ENCODE data around the gene SLC13A1.
"Not testable (repeated sequence)": the region's sequence is repeated elsewhere in the genome, so short reads cannot be mapped to it uniquely, and the experiment has no call there.

The SLC13A1 gene

GRCh38 chr7:123230147-123230546 lies 30.4 kb upstream of the SLC13A1 start:
- no peak for TF ChIP-seq CTCF (IDR thresholded peaks at IDR 0.05; ENCODE audit: insufficient read depth, missing control alignments)
- DNase-seq (ENCODE audit: insufficient read length, low spot score) = no peak
- FAIRE-seq = no peak

DNA sequence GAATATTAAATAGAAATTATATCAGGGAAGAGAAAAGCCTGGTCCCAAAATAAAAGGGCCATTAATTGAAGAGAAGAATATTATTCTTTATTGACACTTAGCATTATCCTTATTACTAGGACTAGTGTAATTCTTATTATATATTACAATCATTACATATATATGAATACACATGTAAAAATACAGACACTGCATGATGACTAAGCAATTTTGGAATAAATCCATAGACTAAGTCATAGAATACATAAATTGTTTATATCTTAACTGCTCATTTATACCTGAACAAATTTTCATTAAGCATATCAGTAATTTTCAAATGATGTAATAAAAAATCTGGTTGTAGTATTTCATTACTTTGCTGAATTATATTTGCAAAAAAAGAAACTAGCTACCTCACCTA lies 29.7 kb upstream of the SLC13A1 start:
- no peak for FAIRE-seq
- no peak for TF ChIP-seq CTCF (IDR thresholded peaks at IDR 0.05; ENCODE audit: insufficient read depth, missing control alignments)
- DNase-seq (ENCODE audit: insufficient read length, low spot score) = no peak

DNA sequence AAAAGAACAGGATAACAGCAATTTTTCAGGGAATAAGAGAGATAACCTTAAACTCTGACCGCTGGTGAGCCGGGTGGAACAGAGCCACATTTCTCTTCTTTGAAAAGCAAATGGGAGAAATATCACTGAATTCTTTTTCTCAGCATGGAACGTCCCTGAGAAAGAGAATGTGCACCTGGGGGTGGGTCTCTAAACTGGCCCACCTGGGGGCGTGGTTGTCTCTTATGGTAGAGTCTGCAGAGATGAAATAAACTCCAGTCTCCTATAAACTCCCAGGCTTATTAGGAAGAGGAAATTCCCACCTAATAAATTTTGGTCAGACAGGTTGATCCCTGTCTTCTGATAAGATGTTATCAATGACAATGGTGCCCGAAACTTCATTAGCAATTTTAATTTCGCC lies 27.9 kb upstream of the SLC13A1 start:
- FAIRE-seq; DNase-seq (ENCODE audit: insufficient read length, low spot score): not testable (repeated sequence)

DNA sequence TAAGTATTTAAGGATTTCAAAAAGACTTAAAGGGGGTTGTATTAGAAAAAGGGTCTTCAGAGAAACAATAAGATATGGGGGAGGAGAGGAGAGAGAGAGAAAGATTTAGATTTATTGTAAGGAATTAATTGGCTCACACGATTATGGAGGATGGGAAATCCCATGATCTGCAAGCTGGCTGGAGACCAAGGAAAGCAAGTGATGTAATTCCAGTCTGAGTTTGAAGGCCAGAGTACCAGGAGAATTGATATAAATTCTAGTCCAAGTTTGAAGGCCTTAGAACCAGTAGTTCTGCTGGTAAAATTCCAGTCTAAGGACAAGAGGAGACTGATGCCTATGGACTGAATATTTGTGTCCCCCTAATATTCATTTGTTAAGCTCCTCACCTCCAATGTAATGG lies 20.6 kb upstream of the SLC13A1 start:
- no peak for DNase-seq (ENCODE audit: insufficient read length, low spot score)
- FAIRE-seq = no peak

GRCh38 chr7:123218866-123219265 lies 19.1 kb upstream of the SLC13A1 start:
- FAIRE-seq (no peak), DNase-seq (ENCODE audit: insufficient read length, low spot score) (no peak)
- no peak for TF ChIP-seq CTCF (IDR thresholded peaks at IDR 0.05; ENCODE audit: insufficient read depth, missing control alignments)

More for the DNA sequence above, 20.6 kb upstream of the SLC13A1 start:
- TF ChIP-seq CTCF (IDR thresholded peaks at IDR 0.05; ENCODE audit: insufficient read depth, missing control alignments) = no peak

DNA sequence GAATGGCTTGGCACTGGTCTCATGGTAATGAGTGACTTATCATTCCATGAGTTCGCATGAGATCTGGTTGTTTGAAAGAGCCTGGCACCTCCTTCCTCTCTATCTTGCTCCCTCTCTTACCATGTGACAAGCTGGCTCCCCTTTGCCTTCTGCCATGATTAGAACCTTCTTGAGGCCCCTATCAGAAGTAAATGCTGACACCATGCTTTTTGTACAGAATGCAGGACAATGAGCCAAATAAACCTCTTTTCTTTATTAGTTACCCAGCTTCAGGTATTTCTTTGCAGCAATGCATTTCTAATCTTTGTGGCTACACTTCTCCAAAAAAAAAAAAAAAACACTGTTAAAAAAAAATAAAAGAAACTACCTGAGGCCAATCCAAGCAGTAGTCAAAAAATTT lies 17.1 kb upstream of the SLC13A1 start:
- no peak for TF ChIP-seq CTCF (IDR thresholded peaks at IDR 0.05; ENCODE audit: insufficient read depth, missing control alignments)
- DNase-seq (ENCODE audit: insufficient read length, low spot score) (no peak), FAIRE-seq (no peak)

DNA sequence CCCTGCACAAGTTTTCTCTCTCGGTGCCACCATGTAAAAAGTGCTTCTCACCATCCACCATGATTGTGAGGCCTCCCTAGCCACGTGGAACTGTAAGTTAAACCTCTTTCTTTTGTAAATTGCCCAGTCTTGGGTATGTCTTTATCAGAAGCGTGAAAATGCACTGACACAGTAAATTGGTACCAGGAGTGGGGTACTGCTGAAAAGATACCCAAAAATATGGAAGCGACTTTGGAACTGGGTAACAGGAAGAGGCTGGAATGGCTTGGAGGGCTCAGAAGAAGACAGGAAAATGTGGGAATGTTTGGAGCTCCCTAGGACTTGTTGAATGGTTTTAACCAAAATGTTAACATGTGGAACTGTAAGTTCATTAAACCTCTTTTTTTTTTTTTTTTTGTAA lies 15.6 kb upstream of the SLC13A1 start:
- no peak for DNase-seq (ENCODE audit: insufficient read length, low spot score)

More for the DNA sequence above, 15.6 kb upstream of the SLC13A1 start:
- no peak for TF ChIP-seq CTCF (IDR thresholded peaks at IDR 0.05; ENCODE audit: insufficient read depth, missing control alignments)
- no peak for FAIRE-seq

All from D721Med (cell line).